IMR-90 (cell line): ENCODE results near the gene AUTS2. TPM values are rescaled to one million over a fixed set of nuclear protein-coding genes. Genes with fewer than 3 reads are reported as not detected.

Source experiments
- ATAC-seq: fragments of 200-7000 bp; cut with Tn5 transposase; 2 replicates; pipeline ENCODE4 v1.9.1; 2020; ENCODE audit warnings: low read depth, mild to moderate bottlenecking, moderate library complexity
- BruUV-seq: library from RNA; stranded (reverse); fragments of 400-500 nt; replicated peaks from 2 replicates; lab custom pipeline; 2021; lab: Mats Ljungman, UMichigan
- CTCF ChIA-PET: fragments of 300-600 bp; formaldehyde crosslinking; extraction: SDS; loops from one replicate; lab custom pipeline; 2021; ENCODE audit warnings: antibody characterized with exemption; lab: Yijun Ruan, JAX
- POLR2A ChIA-PET: fragments of 300-600 bp; sonication (Branson Sonifier 250); formaldehyde crosslinking; loops from one replicate; lab custom pipeline; 2022; ENCODE audit warnings: antibody characterized with exemption; ENCODE audit not compliant: unreplicated experiment; lab: Charles Lee
- DNase-seq: peaks from one replicate; pipeline ENCODE4 v3.0.0; 2013
- H2AFZ ChIP-seq: replicated peaks from 2 replicates; pipeline ENCODE3; 2013; ENCODE audit warnings: low read length, mild to moderate bottlenecking; ENCODE audit not compliant: poor library complexity
- H2AK5ac ChIP-seq: 2 replicates; pipeline ENCODE4 v1.6.1; 2013; ENCODE audit warnings: low read depth, low read length, inconsistent platforms
- H2AK9ac ChIP-seq: replicated peaks from 2 replicates; pipeline ENCODE3; 2013; ENCODE audit warnings: mild to moderate bottlenecking, low read depth, low read length, moderate library complexity; ENCODE audit not compliant: poor library complexity
- H2BK120ac ChIP-seq: 2 replicates; pipeline ENCODE4 v1.6.1; 2013; ENCODE audit warnings: low read depth, low read length, inconsistent platforms
- H2BK15ac ChIP-seq: 3 replicates; pipeline ENCODE4 v1.6.1; 2013; ENCODE audit warnings: low read depth, low read length, inconsistent platforms
- H2BK20ac ChIP-seq: 2 replicates; pipeline ENCODE4 v1.6.1; 2013; ENCODE audit warnings: low read depth, mild to moderate bottlenecking, inconsistent platforms, low read length, moderate library complexity
- H2BK5ac ChIP-seq: 2 replicates; pipeline ENCODE4 v1.6.1; 2013; ENCODE audit warnings: mild to moderate bottlenecking, low read depth, low read length, inconsistent platforms; ENCODE audit not compliant: poor library complexity, severe bottlenecking
- H3K14ac ChIP-seq: replicated peaks from 2 replicates; pipeline ENCODE4 v1.6.1; 2013; ENCODE audit warnings: low read depth, low read length, inconsistent platforms
- H3K18ac ChIP-seq: 2 replicates; pipeline ENCODE4 v1.6.1; 2013; ENCODE audit warnings: low read depth, low read length, control low read depth
- H3K23ac ChIP-seq: 2 replicates; pipeline ENCODE4 v1.6.1; 2013; ENCODE audit warnings: low read depth, low read length, inconsistent platforms
- H3K27ac ChIP-seq: 2 replicates; pipeline ENCODE4 v1.5.1; 2013; ENCODE audit warnings: mild to moderate bottlenecking, control low read depth, low read length; ENCODE audit not compliant: insufficient read depth
- H3K27me3 ChIP-seq: 2 replicates; pipeline ENCODE4 v1.6.1; 2013; ENCODE audit warnings: low read length; ENCODE audit not compliant: control insufficient read depth, insufficient read depth
- H3K36me3 ChIP-seq: 2 replicates; pipeline ENCODE4 v1.6.1; 2013; ENCODE audit warnings: low read length, mixed read lengths; ENCODE audit not compliant: control insufficient read depth, insufficient read depth
- H3K4ac ChIP-seq: 2 replicates; pipeline ENCODE4 v1.6.1; 2013; ENCODE audit warnings: low read depth, low read length, inconsistent platforms
- H3K4me1 ChIP-seq: 2 replicates; pipeline ENCODE4 v1.6.1; 2013; ENCODE audit warnings: low read length, mixed read lengths; ENCODE audit not compliant: control insufficient read depth, insufficient read depth
- H3K4me2 ChIP-seq: 2 replicates; pipeline ENCODE4 v1.6.1; 2013; ENCODE audit warnings: low read depth, mild to moderate bottlenecking, control low read depth, low read length, moderate library complexity
- H3K4me3 ChIP-seq: 2 replicates; pipeline ENCODE4 v1.5.1; 2013; ENCODE audit warnings: low read depth, mild to moderate bottlenecking, control low read depth, low read length, moderate library complexity; ENCODE audit not compliant: insufficient read depth
- H3K56ac ChIP-seq: 2 replicates; pipeline ENCODE4 v1.6.1; 2013; ENCODE audit warnings: low read length, inconsistent platforms; ENCODE audit not compliant: insufficient read depth; ENCODE audit errors: extremely low read depth
- H3K79me1 ChIP-seq, 2 experiments: 2 replicates each; pipeline ENCODE4 v1.6.1; 2013; ENCODE audit warnings: low read length in 2 of 2, inconsistent platforms in 1 of 2, low read depth in 1 of 2
- H3K9ac ChIP-seq: 2 replicates; pipeline ENCODE4 v1.6.1; 2013; ENCODE audit warnings: low read depth, low read length, control low read depth
- H3K9me1 ChIP-seq: 2 replicates; pipeline ENCODE4 v1.6.1; 2013; ENCODE audit warnings: low read length, inconsistent platforms; ENCODE audit not compliant: insufficient read depth
- H3K9me3 ChIP-seq: 2 replicates; pipeline ENCODE4 v1.6.1; 2013; ENCODE audit warnings: low read length; ENCODE audit not compliant: control insufficient read depth, insufficient read depth
- H4K20me1 ChIP-seq: 2 replicates; pipeline ENCODE4 v1.6.1; 2013; ENCODE audit warnings: low read length, inconsistent platforms; ENCODE audit not compliant: insufficient read depth
- H4K5ac ChIP-seq: 2 replicates; pipeline ENCODE4 v1.6.1; 2013; ENCODE audit warnings: mild to moderate bottlenecking, low read depth, low read length, control low read depth
- H4K8ac ChIP-seq, 2 experiments: 2 replicates each; pipeline ENCODE4 v1.6.1; 2013; ENCODE audit warnings: low read depth in 2 of 2, low read length in 2 of 2, control low read depth in 1 of 2, inconsistent platforms in 1 of 2
- H4K91ac ChIP-seq: 2 replicates; pipeline ENCODE4 v1.6.1; 2013; ENCODE audit warnings: low read depth, low read length, inconsistent platforms; ENCODE audit not compliant: insufficient read depth
- BHLHE40 ChIP-seq: fragments of 150-350 bp; IDR thresholded peaks from 2 replicates; pipeline ENCODE4 v1.6.1; 2016; ENCODE audit warnings: mild to moderate bottlenecking, low read depth, low read length
- CEBPB ChIP-seq: IDR thresholded peaks from 2 replicates; pipeline ENCODE4 v1.6.1; 2012; ENCODE audit warnings: low read depth, low read length, improper control_type of control experiment
- CTCF ChIP-seq: conservative IDR thresholded peaks from 2 replicates; pipeline ENCODE4 v1.5.1; 2012; ENCODE audit warnings: mild to moderate bottlenecking, low read depth, low read length, improper control_type of control experiment
- ELK1 ChIP-seq: fragments of 150-350 bp; IDR thresholded peaks from 2 replicates; pipeline ENCODE4 v1.6.1; 2016; ENCODE audit warnings: low read depth, mild to moderate bottlenecking, low read length, moderate library complexity, borderline replicate concordance
- FOS ChIP-seq: fragments of 150-350 bp; IDR thresholded peaks from 2 replicates; pipeline ENCODE4 v1.6.1; 2016; ENCODE audit warnings: low read depth, low read length
- MAZ ChIP-seq: IDR thresholded peaks from 2 replicates; pipeline ENCODE4 v1.6.1; 2012; ENCODE audit warnings: low read depth, mild to moderate bottlenecking, low read length, improper control_type of control experiment, moderate library complexity, borderline replicate concordance
- MXI1 ChIP-seq: IDR thresholded peaks from 2 replicates; pipeline ENCODE4 v1.6.1; 2012; ENCODE audit warnings: low read depth, mild to moderate bottlenecking, low read length, moderate library complexity, borderline replicate concordance
- POLR2A ChIP-seq: IDR thresholded peaks from 2 replicates; pipeline ENCODE4 v1.6.1; 2012; ENCODE audit warnings: mild to moderate bottlenecking, low read depth, low read length
- RCOR1 ChIP-seq: IDR thresholded peaks from 2 replicates; pipeline ENCODE4 v1.6.1; 2012; ENCODE audit warnings: mild to moderate bottlenecking, low read length, improper control_type of control experiment; ENCODE audit not compliant: insufficient replicate concordance
- RFX5 ChIP-seq: IDR thresholded peaks from 2 replicates; pipeline ENCODE4 v1.8.0; 2012; ENCODE audit warnings: low read depth, mild to moderate bottlenecking, low read length, moderate library complexity
- SMC3 ChIP-seq: fragments of 150-350 bp; IDR thresholded peaks from 2 replicates; pipeline ENCODE4 v1.6.1; 2016; ENCODE audit warnings: low read depth, mild to moderate bottlenecking, antibody characterized with exemption, low read length, moderate library complexity
- USF2 ChIP-seq: fragments of 150-350 bp; IDR thresholded peaks from 2 replicates; pipeline ENCODE4 v1.6.1; 2017; ENCODE audit warnings: mild to moderate bottlenecking, antibody characterized with exemption, low read length, low read depth
- whole genome bisulfite sequencing, 2 experiments: methylation state at CpG; one replicate each; pipeline versions ENCODE4 v1.1.5 to v1.1.7; 2013; ENCODE audit warnings: missing lambda C conversion rate in 2 of 2; ENCODE audit not compliant: insufficient read length in 1 of 2; ENCODE audit errors: extremely low coverage in 2 of 2; 5-methylcytosine and 5-hydroxymethylcytosine counted together
- dilution Hi-C: fragments of 300-500 bp; cut with HindIII; formaldehyde crosslinking; loops from one replicate; pipeline ENCODE4 v1.14.3; 2018; ENCODE audit warnings: low sequenced_read_pairs; ENCODE audit not compliant: unreplicated experiment
- in situ Hi-C: fragments of 300-500 bp; cut with MboI; formaldehyde crosslinking; loops from 3 replicates; pipeline ENCODE4 v1.14.3; 2019; ENCODE audit warnings: low sequenced_read_pairs, inconsistent platforms, mixed read lengths
- intact Hi-C: fragments of 100-400 bp; cut with micrococcal nuclease; formaldehyde crosslinking; loops from 2 replicates; pipeline ENCODE4 v1.10.0; 2022
- polyA plus RNA-seq, 3 experiments: library from polyadenylated mRNA; depleted of rRNA; stranded (reverse); fragments of >200 nt; gene quantifications; 2 replicates each; pipeline ENCODE4 v1.2.3, GENCODE V29; 2012; ENCODE audit warnings: low replicate concordance in 1 of 3
- total RNA-seq: library from RNA; depleted of rRNA; stranded (reverse); fragments of >200 nt; gene quantifications from 2 replicates; pipeline ENCODE4 v1.2.3, GENCODE V29; 2012

Gene AUTS2
- total and polyA plus RNA-seq, 2 of the 4 experiments (the other 2 are of a cell fraction), result 0.90 to 3.0 TPM

GRCh38 chr7:70457482-70457881 lies 859.2 kb downstream of the AUTS2 start:
- H3K56ac ChIP-seq, result no peak overlapping the region
- WGBS, 2 experiments, result 100% methylated on average over 1 of the region's 3 CpGs; no CpG with 5 or more reads in 1 of the 2 experiments
- no peak overlapping the region for H2AK5ac ChIP-seq
- in situ Hi-C loops, result no loop called here
- no peak overlapping the region for H2BK20ac ChIP-seq
- no peak overlapping the region for H4K8ac ChIP-seq
- CTCF ChIA-PET, result no interaction called here
- no peak for DNase-seq
- H4K91ac ChIP-seq, result no peak overlapping the region
- TF ChIP-seq MXI1 (no peak), USF2 (no peak), CTCF (no peak), ELK1 (no peak), RCOR1 (no peak), CEBPB (no peak), RFX5 (no peak), MAZ (no peak), SMC3 (no peak), BHLHE40 (no peak), POLR2A (no peak), FOS (no peak)
- H2AFZ ChIP-seq, result no peak overlapping the region
- dilution Hi-C loops, result no loop called here
- ATAC-seq, result no peak
- no peak overlapping the region for H4K5ac ChIP-seq
- intact Hi-C loops, result no loop called here
- POLR2A ChIA-PET, result no interaction called here
- no peak overlapping the region for H3K14ac ChIP-seq
- no peaks in the 10 kb centered on the region for H3K9me1 ChIP-seq
- no peak overlapping the region for H3K18ac ChIP-seq
- no peaks in the 10 kb centered on the region for H3K4me1 ChIP-seq
- H3K4me2 ChIP-seq, result no peak overlapping the region
- no peak overlapping the region for H3K4me3 ChIP-seq
- H3K9me3 ChIP-seq, result peaks cover 2% of the 10 kb centered on the region; the same call in 1 of the 2 replicates
- H3K23ac ChIP-seq, result no peak overlapping the region
- H4K20me1 ChIP-seq, result no peaks in the 10 kb centered on the region
- no peak overlapping the region for H2BK120ac ChIP-seq
- H3K36me3 ChIP-seq, result no peaks in the 10 kb centered on the region
- H2BK5ac ChIP-seq, result no peak overlapping the region
- no TSS peak for BruUV-seq
- no peak overlapping the region for H3K4ac ChIP-seq
- no peak overlapping the region for H3K9ac ChIP-seq
- no peaks in the 10 kb centered on the region for H3K79me1 ChIP-seq
- no peaks in the 10 kb centered on the region for H3K27me3 ChIP-seq
- no peak overlapping the region for H3K27ac ChIP-seq
- no peak overlapping the region for H2AK9ac ChIP-seq
- no peak overlapping the region for H2BK15ac ChIP-seq
